ENCODE data around the gene INKA2. TPM values are rescaled to one million over a fixed set of nuclear protein-coding genes. Genes with fewer than 3 reads are reported as not detected.
A peak's percentile ranks its signal among the peaks of the same experiment; 100 is the strongest.

INKA2 gene
- total and polyA plus RNA-seq, 10 of the 15 experiments (the other 5 are each of a cell fraction or from before 2014, with no cell fraction given) = 0.38 to 5.1 (median 1.3) TPM; not detected in 1

- no peak for TF ChIP-seq HSF1 (IDR thresholded peaks at IDR 0.05; ENCODE audit: low read depth, low read length)
- no peak for TF ChIP-seq ZSCAN29 (IDR thresholded peaks at IDR 0.05)
- TF ChIP-seq ZBED1 (IDR thresholded peaks at IDR 0.05; ENCODE audit: borderline replicate concordance) = no peak
- no peak for TF ChIP-seq JUNB (IDR thresholded peaks at IDR 0.05)
Measured at GRCh38 chr1:111707906-111708305, 31.3 kb downstream of the INKA2 start (continued).

GRCh38 chr1:111706921-111707320 lies 32.3 kb downstream of the INKA2 start:
- Histone ChIP-seq H3K9me3 (replicated peaks; ENCODE audit: control insufficient read depth, insufficient read depth, low read length) (no peaks in the 10 kb centered on the region), H3K9ac (ENCODE audit: control insufficient read depth, insufficient read depth, low read length) (no peak overlapping the region), H3K4me1 (ENCODE audit: control insufficient read depth, insufficient read depth, low read length) (peaks cover 3% of the 10 kb centered on the region; the same call in 1 of the 2 replicates), H3K27ac (ENCODE audit: control insufficient read depth, insufficient read depth) (peak overlapping the region; percentile 5; the same call in 1 of the 2 replicates), H3K27me3 (replicated peaks in 1 of 2; ENCODE audit: control insufficient read depth in 2 of 2, insufficient read depth in 2 of 2, low read length in 1 of 2) (no peaks in the 10 kb centered on the region), H3K4me3 (no peak overlapping the region), H4K20me1 (ENCODE audit: control insufficient read depth, insufficient read depth) (no peaks in the 10 kb centered on the region), H2AFZ (ENCODE audit: control insufficient read depth, low read depth, low read length) (no peak overlapping the region), H3K36me3 (ENCODE audit: control insufficient read depth in 2 of 2, insufficient read depth in 2 of 2, low read length in 1 of 2) (peaks cover 5 to 33% of the 10 kb centered on the region in 2 experiments), H3K79me2 (ENCODE audit: control insufficient read depth, insufficient read depth, low read length) (peaks cover 3% of the 10 kb centered on the region; the same call in 1 of the 2 replicates), H3K4me2 (ENCODE audit: control insufficient read depth, insufficient read depth) (0 out of 2 replicates have a peak overlapping the region, but pooled peaks have one; percentile 30)
- no TSS peak for BruUV-seq (replicated peaks)
- intact Hi-C loops (cut with micrococcal nuclease; ENCODE audit: unreplicated experiment) = no loop called here
- CTCF ChIA-PET = interaction anchor here (1.0 to 11.3 kb wide), 5 partner anchors 7 to 226 kb away, joined by 3 to 101 read pairs (median 4); no protein-coding TSS in a partner anchor
- no peak for FAIRE-seq
- POLR2A ChIA-PET = no interaction called here
- in situ Hi-C loops (cut with MboI) = no loop called here
- DNase-seq (ENCODE audit: low read depth, low spot score) = no peak
- no peak for ATAC-seq
- 73% methylated on average over 2 of the region's 2 CpGs for WGBS (ENCODE audit: insufficient coverage, insufficient replicate concordance, low lambda C conversion rate, missing lambda C conversion rate)
- RAD21 ChIA-PET (ENCODE audit: unreplicated experiment) = interaction anchor here (1.0 kb wide), 1 partner anchor 48 kb away, joined by 3 read pairs; no protein-coding TSS in a partner anchor
- TF ChIP-seq SIN3A (IDR thresholded peaks at IDR 0.05; ENCODE audit: low read depth, low read length) = no peak
- TF ChIP-seq PML (IDR thresholded peaks at IDR 0.05; ENCODE audit: low read length) = no peak
- TF ChIP-seq, protein P1, sequence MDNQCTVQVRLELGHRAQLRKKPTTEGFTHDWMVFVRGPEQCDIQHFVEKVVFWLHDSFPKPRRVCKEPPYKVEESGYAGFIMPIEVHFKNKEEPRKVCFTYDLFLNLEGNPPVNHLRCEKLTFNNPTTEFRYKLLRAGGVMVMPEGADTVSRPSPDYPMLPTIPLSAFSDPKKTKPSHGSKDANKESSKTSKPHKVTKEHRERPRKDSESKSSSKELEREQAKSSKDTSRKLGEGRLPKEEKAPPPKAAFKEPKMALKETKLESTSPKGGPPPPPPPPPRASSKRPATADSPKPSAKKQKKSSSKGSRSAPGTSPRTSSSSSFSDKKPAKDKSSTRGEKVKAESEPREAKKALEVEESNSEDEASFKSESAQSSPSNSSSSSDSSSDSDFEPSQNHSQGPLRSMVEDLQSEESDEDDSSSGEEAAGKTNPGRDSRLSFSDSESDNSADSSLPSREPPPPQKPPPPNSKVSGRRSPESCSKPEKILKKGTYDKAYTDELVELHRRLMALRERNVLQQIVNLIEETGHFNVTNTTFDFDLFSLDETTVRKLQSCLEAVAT (IDR thresholded peaks at IDR 0.05) = no peak
- no peak for TF ChIP-seq BACH1 (IDR thresholded peaks at IDR 0.05; ENCODE audit: borderline replicate concordance)
- TF ChIP-seq FOXM1 (IDR thresholded peaks at IDR 0.05; ENCODE audit: low read depth, low read length) = no peak
- SMC1A ChIA-PET (ENCODE audit: uncharacterized antibody, unreplicated experiment) = interaction anchor here (0.8 to 1.8 kb wide), 6 partner anchors 8 to 225 kb away, joined by 3 to 5 read pairs (median 4); no protein-coding TSS in a partner anchor
